H1 (cell line): ENCODE measurements around the gene SLC25A3. TPM values are rescaled to one million over a fixed set of nuclear protein-coding genes. Genes with fewer than 3 reads are reported as not detected.

ENCODE experiments used
- CTCF ChIA-PET: fragments of 300-600 bp; sonication (Branson Sonifier 250); formaldehyde crosslinking; loops from one replicate; lab custom pipeline; 2021; ENCODE audit not compliant: partially characterized antibody; lab: Charles Lee
- POLR2A ChIA-PET: fragments of 300-600 bp; sonication (Branson Sonifier 250); formaldehyde crosslinking; loops from one replicate; lab custom pipeline; 2021; ENCODE audit warnings: inconsistent platforms; ENCODE audit not compliant: partially characterized antibody; lab: Charles Lee
- DNase-seq, 2 experiments: peaks; one replicate each; pipeline versions ENCODE4 v3.0.0 to v3.0.0-alpha.2; 2010 to 2022; ENCODE audit warnings: low spot score in 2 of 2, low read depth in 1 of 2, mixed read lengths in 1 of 2
- FAIRE-seq: peaks from 2 replicates; lab custom pipeline; 2011; peaks lifted over from hg19 to GRCh38; lab: Jason Lieb, UNC
- H2AFZ ChIP-seq: 2 replicates; pipeline ENCODE4 v1.8.1; 2012; ENCODE audit warnings: low read length, inconsistent platforms
- H2AK5ac ChIP-seq: 2 replicates; pipeline ENCODE4 v1.6.1; 2013; ENCODE audit warnings: low read depth, low read length
- H2BK120ac ChIP-seq: replicated peaks from 2 replicates; pipeline ENCODE3; 2013; ENCODE audit warnings: low read depth, low read length, inconsistent platforms
- H2BK12ac ChIP-seq: 2 replicates; pipeline ENCODE4 v1.6.1; 2013; ENCODE audit warnings: low read depth, low read length
- H2BK15ac ChIP-seq: 2 replicates; pipeline ENCODE4 v1.6.1; 2013; ENCODE audit warnings: low read length
- H2BK20ac ChIP-seq: 2 replicates; pipeline ENCODE4 v1.6.1; 2013; ENCODE audit warnings: low read length
- H2BK5ac ChIP-seq: 2 replicates; pipeline ENCODE4 v1.6.1; 2013; ENCODE audit warnings: low read depth, low read length
- H3K14ac ChIP-seq: 2 replicates; pipeline ENCODE4 v1.6.1; 2013; ENCODE audit warnings: inconsistent platforms; ENCODE audit not compliant: insufficient read length
- H3K18ac ChIP-seq: 2 replicates; pipeline ENCODE4 v1.6.1; 2013; ENCODE audit warnings: low read length; ENCODE audit errors: extremely low read depth
- H3K23ac ChIP-seq: 2 replicates; pipeline ENCODE4 v1.6.1; 2013; ENCODE audit warnings: inconsistent platforms; ENCODE audit not compliant: insufficient read length
- H3K23me2 ChIP-seq: 2 replicates; pipeline ENCODE4 v1.6.1; 2013; ENCODE audit warnings: low read depth, low read length
- H3K27ac ChIP-seq: 2 replicates; pipeline ENCODE4 v1.6.1; 2011; ENCODE audit warnings: low read depth, low read length, inconsistent platforms
- H3K27me3 ChIP-seq, 4 experiments: replicated peaks in 1 of 4; 1 replicate in 1 of 4; 2 replicates in 3 of 4; pipeline versions ENCODE4 v1.6.1 to v1.8.1; 2011 to 2013; ENCODE audit warnings: low read length in 3 of 4, mild to moderate bottlenecking in 3 of 4, inconsistent platforms in 2 of 4, mixed read lengths in 2 of 4, moderate library complexity in 1 of 4; ENCODE audit not compliant: control insufficient read depth in 3 of 4, insufficient read depth in 3 of 4; ENCODE audit errors: extremely low read depth in 1 of 4
- H3K36me3 ChIP-seq, 4 experiments: 2 replicates each; pipeline versions ENCODE4 v1.6.1 to v1.8.1; 2011 to 2013; ENCODE audit warnings: mild to moderate bottlenecking in 4 of 4, low read length in 3 of 4, moderate library complexity in 2 of 4, control low read depth in 1 of 4, inconsistent platforms in 1 of 4; ENCODE audit not compliant: insufficient read depth in 4 of 4, control insufficient read depth in 2 of 4
- H3K4ac ChIP-seq: replicated peaks from 2 replicates; pipeline ENCODE3; 2013; ENCODE audit warnings: low read length, low read depth, mixed read lengths, inconsistent platforms; ENCODE audit not compliant: insufficient read length
- H3K4me1 ChIP-seq, 4 experiments: replicated peaks in 1 of 4; 1 replicate in 1 of 4; 2 replicates in 3 of 4; pipeline versions ENCODE4 v1.6.1 to v1.8.1; 2011 to 2013; ENCODE audit warnings: low read length in 3 of 4, inconsistent platforms in 2 of 4, mixed read lengths in 1 of 4; ENCODE audit not compliant: insufficient read depth in 4 of 4, control insufficient read depth in 3 of 4
- H3K4me2 ChIP-seq, 2 experiments: 2 replicates each; pipeline versions ENCODE4 v1.6.1 to v1.8.1; 2011 to 2013; ENCODE audit warnings: low read depth in 2 of 2, low read length in 2 of 2, control low read depth in 1 of 2, inconsistent platforms in 1 of 2, mild to moderate bottlenecking in 1 of 2; ENCODE audit not compliant: insufficient read depth in 1 of 2
- H3K4me3 ChIP-seq, 4 experiments: fragments of 200-600, 300-600 bp in 1 of 4; sonication (generic), shearing (Covaris generic), sonication (Bioruptor Twin) in 1 of 4; 2 replicates each; pipeline versions ENCODE4 v1.5.1 to v1.8.1; 2011 to 2016; ENCODE audit warnings: low read length in 4 of 4, low read depth in 3 of 4, control low read depth in 2 of 4, inconsistent platforms in 2 of 4, mild to moderate bottlenecking in 2 of 4, mixed read lengths in 1 of 4, moderate library complexity in 1 of 4; ENCODE audit not compliant: insufficient read depth in 2 of 4; ENCODE audit errors: extremely low read depth in 1 of 4
- H3K56ac ChIP-seq: replicated peaks from 2 replicates; pipeline ENCODE3; 2013; ENCODE audit warnings: low read depth, mild to moderate bottlenecking, mixed read lengths, low read length, inconsistent platforms; ENCODE audit not compliant: insufficient read length
- H3K79me1 ChIP-seq: 2 replicates; pipeline ENCODE4 v1.6.1; 2013; ENCODE audit warnings: low read depth, low read length, control low read depth
- H3K79me2 ChIP-seq, 2 experiments: 2 replicates each; pipeline versions ENCODE4 v1.6.1 to v1.8.1; 2012 to 2013; ENCODE audit warnings: low read length in 2 of 2, mild to moderate bottlenecking in 2 of 2, inconsistent platforms in 1 of 2; ENCODE audit not compliant: insufficient read depth in 2 of 2, control insufficient read depth in 1 of 2
- H3K9ac ChIP-seq, 4 experiments: replicated peaks in 1 of 4; 1 replicate in 1 of 4; 2 replicates in 3 of 4; pipeline versions ENCODE4 v1.6.1 to v1.8.1; 2011 to 2013; ENCODE audit warnings: low read depth in 3 of 4, low read length in 3 of 4, control low read depth in 2 of 4, mild to moderate bottlenecking in 2 of 4, moderate library complexity in 2 of 4, inconsistent platforms in 1 of 4; ENCODE audit errors: extremely low read depth in 1 of 4
- H3K9me3 ChIP-seq, 2 experiments: 2 replicates each; pipeline versions ENCODE4 v1.6.1 to v1.8.1; 2012 to 2013; ENCODE audit warnings: mild to moderate bottlenecking in 2 of 2, moderate library complexity in 2 of 2, control low read depth in 1 of 2, inconsistent platforms in 1 of 2, low read depth in 1 of 2, low read length in 1 of 2, mixed read lengths in 1 of 2; ENCODE audit not compliant: insufficient read depth in 2 of 2
- H4K20me1 ChIP-seq, 2 experiments: replicated peaks in 1 of 2; 2 replicates each; pipeline versions ENCODE3 to v1.8.1; 2011 to 2013; ENCODE audit warnings: inconsistent platforms in 2 of 2, low read length in 2 of 2, mild to moderate bottlenecking in 1 of 2; ENCODE audit not compliant: insufficient read depth in 2 of 2, control insufficient read depth in 1 of 2
- H4K5ac ChIP-seq: 2 replicates; pipeline ENCODE4 v1.6.1; 2013; ENCODE audit warnings: low read length, low read depth, mixed read lengths, inconsistent platforms; ENCODE audit not compliant: insufficient read length
- H4K8ac ChIP-seq: 2 replicates; pipeline ENCODE4 v1.8.0; 2013; ENCODE audit warnings: mild to moderate bottlenecking, moderate library complexity, low read length, inconsistent platforms; ENCODE audit not compliant: insufficient read depth; ENCODE audit errors: extremely low read depth
- H4K91ac ChIP-seq: replicated peaks from 2 replicates; pipeline ENCODE3; 2013; ENCODE audit warnings: low read length, mixed read lengths, inconsistent platforms; ENCODE audit not compliant: insufficient read length
- ASH2L ChIP-seq: fragments of 200-600, 300-600 bp; sonication (generic); IDR thresholded peaks from one replicate; pipeline ENCODE4 v1.7.1; 2017; ENCODE audit warnings: low read length
- CBX8 ChIP-seq: fragments of 300-800, 300-1000 bp; sonication (generic); IDR thresholded peaks from 2 replicates; pipeline ENCODE4 v1.7.1; 2016; ENCODE audit warnings: low read depth, low read length, borderline replicate concordance
- CREB1 ChIP-seq: IDR thresholded peaks from 2 replicates; pipeline ENCODE4 v1.6.1; 2012; ENCODE audit warnings: inconsistent platforms
- EP300 ChIP-seq, 2 experiments: IDR thresholded peaks; 1 replicate in 1 of 2; 2 replicates in 1 of 2; pipeline ENCODE4 v1.6.1; 2011 to 2012; ENCODE audit warnings: low read depth in 2 of 2, low read length in 2 of 2, mild to moderate bottlenecking in 2 of 2, borderline replicate concordance in 1 of 2, inconsistent platforms in 1 of 2, moderate library complexity in 1 of 2
- EZH2 ChIP-seq: fragments of 200-600 bp; sonication (generic); IDR thresholded peaks from 2 replicates; pipeline ENCODE4 v1.7.1; 2012; ENCODE audit warnings: low read depth, mild to moderate bottlenecking, moderate library complexity, low read length, inconsistent platforms; ENCODE audit not compliant: severe bottlenecking
- JUND ChIP-seq: IDR thresholded peaks from 2 replicates; pipeline ENCODE4 v1.6.1; 2011; ENCODE audit warnings: mild to moderate bottlenecking, improper control_type of control experiment, low read length
- KDM4A ChIP-seq: IDR thresholded peaks from one replicate; pipeline ENCODE4 v1.7.1; 2012; ENCODE audit warnings: low read depth, mild to moderate bottlenecking, moderate library complexity, low read length, inconsistent platforms; ENCODE audit not compliant: severe bottlenecking
- MAFK ChIP-seq: IDR thresholded peaks from 2 replicates; pipeline ENCODE4 v1.6.1; 2012; ENCODE audit warnings: low read depth, mild to moderate bottlenecking, improper control_type of control experiment, low read length
- RAD21 ChIP-seq, 2 experiments: IDR thresholded peaks in 1 of 2; conservative IDR thresholded peaks in 1 of 2; 2 replicates each; pipeline ENCODE4 v1.6.1; 2011; ENCODE audit warnings: low read depth in 2 of 2, low read length in 2 of 2, improper control_type of control experiment in 1 of 2, inconsistent platforms in 1 of 2, mild to moderate bottlenecking in 1 of 2, moderate library complexity in 1 of 2
- RXRA ChIP-seq: IDR thresholded peaks from 2 replicates; pipeline ENCODE4 v1.6.1; 2011; ENCODE audit warnings: low read depth, mild to moderate bottlenecking, low read length, moderate library complexity; ENCODE audit not compliant: insufficient read depth
- SAP30 ChIP-seq: fragments of 300-600 bp; sonication (generic); IDR thresholded peaks from 2 replicates; pipeline ENCODE4 v1.7.1; 2012; ENCODE audit warnings: low read length, moderate library complexity, mild to moderate bottlenecking, inconsistent platforms; ENCODE audit not compliant: insufficient read depth, insufficient replicate concordance
- SRF ChIP-seq: IDR thresholded peaks from 2 replicates; pipeline ENCODE4 v1.6.1; 2011; ENCODE audit warnings: mild to moderate bottlenecking, low read depth, low read length, moderate library complexity
- SUZ12 ChIP-seq: fragments of 200-600 bp; sonication (generic); IDR thresholded peaks from 2 replicates; pipeline ENCODE4 v1.6.1; 2012; ENCODE audit warnings: mild to moderate bottlenecking, inconsistent platforms, low read length, moderate library complexity, mixed read lengths
- TAF1 ChIP-seq: IDR thresholded peaks from 2 replicates; pipeline ENCODE4 v1.6.1; 2011; ENCODE audit warnings: mild to moderate bottlenecking, low read depth, low read length
- WGBS, 2 experiments: shearing (Covaris generic) in 1 of 2; methylation state at CpG; one replicate each; pipeline versions ENCODE4 v1.1.6 to v1.1.7; 2013 to 2015; ENCODE audit warnings: low lambda C conversion rate in 2 of 2, mixed read lengths in 2 of 2, inconsistent platforms in 1 of 2, low coverage in 1 of 2, missing lambda C conversion rate in 1 of 2; ENCODE audit not compliant: insufficient replicate concordance in 2 of 2, insufficient coverage in 1 of 2, insufficient read length in 1 of 2; ENCODE audit errors: extremely low coverage in 1 of 2, missing lambda C conversion rate in 1 of 2; 5-methylcytosine and 5-hydroxymethylcytosine counted together
- polyA plus RNA-seq, 7 experiments: library from polyadenylated mRNA; depleted of rRNA in 3 of 7; stranded (reverse) in 5 of 7; unstranded in 2 of 7; fragments of >200 nt in 5 of 7; fragments of 200-250 nt in 2 of 7; gene quantifications; 1 replicate in 5 of 7; 2 replicates in 1 of 7; 4 replicates in 1 of 7; pipeline versions ENCODE4 v1.2.1 to v1.2.3, GENCODE V29; 2011 to 2013; ENCODE audit warnings: missing spikeins in 2 of 7, mixed read lengths in 2 of 7
- total RNA-seq: library from RNA; stranded (reverse); fragmentation: NEBNext Ultra II Directional; extraction: Animal tissue kit (Norgen Biotek cat#: 25700); gene quantifications from 2 replicates; pipeline ENCODE4 v1.2.1, GENCODE V29; 2021

The SLC25A3 gene
- total and polyA plus RNA-seq, 2 of the 8 experiments (the other 6 are each of a cell fraction or from before 2014, with no cell fraction given): 702 to 709 TPM

DNA sequence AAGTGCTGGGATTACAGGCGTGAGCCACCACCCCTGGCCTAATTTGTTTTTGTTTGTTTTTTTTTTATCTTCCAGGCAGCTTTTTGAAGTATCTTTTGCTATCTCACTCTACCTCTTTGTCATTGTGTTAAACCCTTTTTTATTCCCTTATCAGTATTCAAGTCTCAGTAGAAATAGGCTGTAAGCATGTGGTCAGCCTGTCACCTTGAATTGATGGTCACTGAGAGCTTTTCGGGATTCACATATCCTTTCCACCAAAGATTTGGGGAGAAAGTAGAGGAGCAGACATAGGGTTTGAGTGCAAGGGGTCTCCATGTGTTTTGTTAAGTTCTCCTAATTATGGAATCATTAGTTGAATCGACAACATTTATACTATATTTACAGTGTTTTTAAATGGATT is 41.7 kb upstream of the SLC25A3 start:
- Histone ChIP-seq H2AFZ (no peak overlapping the region), H3K36me3 (peaks cover 4 to 43% (median 19%) of the 10 kb centered on the region in 4 experiments; a peak in 7 of 8 replicates), H3K23me2 (no peaks in the 10 kb centered on the region), H3K27me3 (no peaks in the 10 kb centered on the region), H3K79me1 (no peaks in the 10 kb centered on the region), H3K4me1 (no peaks in the 10 kb centered on the region), H3K14ac (no peak overlapping the region), H3K9ac (no peak overlapping the region), H2BK15ac (no peak overlapping the region), H3K4ac (no peak overlapping the region), H4K20me1 (peaks cover 0 to 2% of the 10 kb centered on the region in 2 experiments), H3K18ac (no peak overlapping the region), H2BK12ac (no peak overlapping the region), H3K9me3 (no peaks in the 10 kb centered on the region), H2BK5ac (no peak overlapping the region), H3K4me2 (no peak overlapping the region), H3K56ac (no peak overlapping the region), H3K4me3 (no peak overlapping the region), H4K8ac (no peak overlapping the region), H3K23ac (no peak overlapping the region), H2BK120ac (no peak overlapping the region), H2AK5ac (no peak overlapping the region), H4K91ac (no peak overlapping the region), H3K27ac (no peak overlapping the region), H2BK20ac (no peak overlapping the region), H4K5ac (no peak overlapping the region), H3K79me2 (no peaks in the 10 kb centered on the region)
- DNase-seq (no peak), FAIRE-seq (no peak)
- 90% methylated on average over 3 of the region's 3 CpGs; no CpG with 5 or more reads in 1 of the 2 experiments for WGBS, 2 experiments
- ChIA-PET CTCF (interaction anchor here (1.1 to 2.5 kb wide), 5 partner anchors 12 to 115 kb away, joined by 3 to 20 read pairs (median 3); no protein-coding TSS in a partner anchor), POLR2A (interaction anchor here (0.7 to 1.9 kb wide), 7 partner anchors 8 to 68 kb away, joined by 3 to 8 read pairs (median 4); no protein-coding TSS in a partner anchor)
- TF ChIP-seq MAFK (no peak), KDM4A (no peak), ASH2L (no peak), SAP30 (no peak), SUZ12 (no peak), RXRA (no peak), CBX8 (no peak), EP300 (IDR thresholded peaks at IDR 0.05; ENCODE audit: borderline replicate concordance in 1 of 2, low read depth in 2 of 2, low read length in 2 of 2) (no peak), TAF1 (no peak), EZH2 (no peak), CREB1 (no peak), JUND (no peak), RAD21 (IDR thresholded peaks at IDR 0.05 in 1 of 2, conservative IDR thresholded peaks at IDR 0.05 in 1 of 2; ENCODE audit: low read depth in 2 of 2, low read length in 2 of 2) (no peak), SRF (no peak)
